GM23248 (cell line): ENCODE measurements around the gene ZNF557.

ENCODE experiments used
- EZH2 ChIP-seq: fragments of 200-600 bp; sonication (generic); IDR thresholded peaks from 2 replicates; pipeline ENCODE4 v1.6.1; 2018; ENCODE audit warnings: antibody characterized with exemption, mild to moderate bottlenecking; ENCODE audit not compliant: insufficient read depth, poor library complexity, severe bottlenecking
- EZH2phosphoT487 ChIP-seq: fragments of 200-600 bp; sonication (generic); IDR thresholded peaks from 2 replicates; pipeline ENCODE4 v1.6.1; 2018; ENCODE audit warnings: antibody characterized with exemption, moderate library complexity, mild to moderate bottlenecking, low read depth; ENCODE audit not compliant: insufficient read depth

- TF ChIP-seq EZH2 = no peak
- TF ChIP-seq EZH2phosphoT487 = no peak
These were observed 8.5 kb downstream of the ZNF557 start for GRCh38 chr19:7078008-7078407.
